Tongue (tissue), 2 donors: Measurements from ENCODE around the gene LYZL1. TPM values are rescaled to one million over a fixed set of nuclear protein-coding genes. Genes with fewer than 3 reads are reported as not detected.
"Not testable (repeated sequence)": the region's sequence is repeated elsewhere in the genome, so short reads cannot be mapped to it uniquely, and the experiment has no call there.

ENCODE experiments used
- DNase-seq: peaks from one replicate; pipeline ENCODE4 v3.0.0-alpha.2; 2015
- total RNA-seq: library from RNA; depleted of rRNA; stranded (reverse); fragments of >200 nt; gene quantifications from one replicate; pipeline ENCODE4 v1.2.3, GENCODE V29; 2014

Gene LYZL1
- total RNA-seq: not detected

DNA sequence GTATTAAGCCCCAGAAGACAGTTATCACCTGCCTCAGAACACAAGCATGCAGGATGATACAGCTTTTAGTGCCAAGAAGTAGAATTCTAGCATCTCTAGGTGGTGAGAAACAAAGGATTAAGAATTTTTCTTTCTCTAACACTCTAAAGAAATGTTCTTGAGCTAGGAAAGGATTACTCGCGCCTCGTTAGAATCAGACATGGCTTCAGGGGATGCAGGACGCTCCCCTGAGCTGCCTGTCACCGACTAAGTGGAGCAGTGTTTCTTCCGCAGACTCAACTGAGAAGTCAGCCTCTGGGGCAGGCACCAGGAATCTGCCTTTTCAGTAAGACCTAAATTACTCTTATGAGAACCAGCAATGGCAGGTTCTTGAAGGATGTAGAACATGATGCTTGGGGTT is at the start of gene LYZL1:
LYZL1 (plus strand) TSS at position 165 of the 400 bp plus-strand sequence. CDS start 2,798 bp downstream, outside the sequence.
- DNase-seq: not testable (repeated sequence)

DNA sequence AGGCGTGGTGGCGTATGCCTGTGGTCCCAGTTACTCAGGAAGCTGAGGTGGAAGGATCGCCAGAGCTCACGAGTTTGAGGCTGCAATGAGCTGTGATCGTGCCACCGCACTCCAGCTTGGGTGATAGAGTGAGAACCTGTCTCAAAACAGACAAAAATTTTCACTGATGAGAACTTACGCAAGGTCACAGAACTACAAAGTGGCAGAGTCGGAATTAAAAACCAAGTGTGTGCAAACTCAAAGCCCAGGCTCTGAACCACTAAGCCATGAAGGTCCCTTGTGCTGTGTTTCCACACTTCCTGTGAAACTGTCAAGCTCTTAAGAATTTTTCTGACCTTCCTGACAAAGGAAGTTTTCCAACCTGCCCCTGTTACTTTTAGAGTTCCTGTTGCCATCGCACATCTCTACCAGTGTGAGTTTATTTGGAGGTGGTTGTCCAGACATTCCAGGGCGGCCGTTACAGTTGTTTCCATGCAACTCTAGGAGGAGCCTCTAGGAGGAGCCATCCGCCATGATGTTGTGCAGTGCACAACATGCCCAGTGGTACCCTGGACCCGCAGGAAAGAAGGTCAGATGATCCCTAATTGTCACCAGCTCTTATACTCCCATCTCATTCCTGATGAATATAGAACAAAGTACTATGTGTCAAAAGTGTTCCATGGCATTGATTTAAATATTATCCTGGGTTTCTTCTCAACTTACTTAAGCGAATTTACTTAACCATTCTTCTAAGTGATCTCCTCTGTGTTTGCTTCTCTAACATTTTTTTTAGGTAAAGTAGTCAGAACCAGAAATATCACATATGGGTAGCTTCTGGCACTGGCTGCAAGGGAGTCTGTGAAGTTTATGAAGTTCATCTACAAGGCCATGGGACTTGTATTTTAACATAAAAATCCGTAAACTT is 49.0 kb upstream of the LYZL1 start:
- no peak for DNase-seq

DNA sequence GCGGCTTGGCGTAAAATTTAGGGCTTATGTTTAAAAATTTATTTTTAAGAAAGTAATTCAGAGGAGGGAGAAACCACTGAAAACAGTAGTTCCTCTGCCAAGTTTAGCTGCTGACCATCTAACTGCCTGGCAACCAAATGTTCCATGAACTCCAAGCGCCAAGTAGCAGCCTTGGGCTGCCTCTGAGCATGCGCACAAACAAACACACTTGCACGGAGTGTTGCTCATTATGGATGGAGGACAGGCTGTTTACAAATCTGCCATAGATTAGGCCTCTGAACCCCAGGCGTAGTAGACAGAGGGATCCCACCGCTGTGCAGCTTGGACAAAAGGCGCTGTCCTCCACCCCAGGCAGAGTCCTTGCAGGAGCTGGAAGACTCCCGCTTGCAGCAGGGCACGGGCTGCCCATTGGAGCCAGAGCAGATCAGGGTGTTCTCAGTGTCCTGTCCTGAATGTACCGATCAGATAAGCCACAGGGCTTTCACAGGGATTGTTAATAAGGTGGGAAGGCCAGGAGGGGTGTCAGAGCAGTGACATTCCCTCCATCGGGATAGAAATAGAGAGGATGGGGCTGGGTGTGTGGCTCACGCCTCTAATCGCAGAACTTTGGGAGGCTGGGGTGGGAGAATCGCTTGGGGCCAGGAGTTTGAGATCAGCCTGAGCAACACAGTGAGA is 47.7 kb upstream of the LYZL1 start:
- DNase-seq: no peak

DNA sequence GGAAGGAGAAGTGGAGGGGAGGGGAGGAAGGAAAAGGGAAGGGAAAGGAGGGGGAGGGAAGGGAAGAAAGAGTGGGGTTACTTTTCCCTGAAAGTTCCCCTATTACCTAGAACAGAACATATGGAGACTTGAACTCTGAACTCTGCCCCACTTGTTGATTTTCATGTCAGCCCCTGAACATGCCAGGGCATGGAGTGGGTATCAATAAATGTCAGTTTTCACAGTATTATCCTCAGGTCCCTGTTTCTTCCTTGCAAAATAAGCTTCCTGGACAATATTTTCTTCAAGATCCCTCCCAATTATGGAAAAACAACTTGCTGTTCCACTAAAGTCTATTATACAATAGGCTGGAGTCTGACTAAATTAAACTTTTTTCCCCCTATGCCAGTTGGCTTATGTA is 46.9 kb upstream of the LYZL1 start:
- no peak for DNase-seq

DNA sequence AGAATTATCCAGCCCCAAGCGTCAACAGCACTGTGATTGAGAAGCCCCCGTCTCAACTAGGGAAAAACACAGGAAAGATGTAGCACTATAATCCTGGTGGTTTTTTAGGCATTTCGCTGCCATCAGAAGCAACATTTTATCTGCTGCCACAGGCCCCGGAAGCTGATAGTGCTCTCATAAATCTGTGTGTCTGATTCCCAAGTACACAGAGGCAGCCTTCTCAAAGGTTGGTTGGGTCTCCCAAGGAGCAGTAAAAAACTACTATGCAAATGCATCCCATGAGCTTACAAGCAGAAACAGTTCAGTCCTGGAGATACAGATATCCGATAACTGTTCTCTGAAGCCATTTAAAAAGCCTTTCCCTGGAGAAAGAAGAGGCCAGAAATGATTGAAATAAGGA is 45.8 kb upstream of the LYZL1 start:
- DNase-seq: no peak

DNA sequence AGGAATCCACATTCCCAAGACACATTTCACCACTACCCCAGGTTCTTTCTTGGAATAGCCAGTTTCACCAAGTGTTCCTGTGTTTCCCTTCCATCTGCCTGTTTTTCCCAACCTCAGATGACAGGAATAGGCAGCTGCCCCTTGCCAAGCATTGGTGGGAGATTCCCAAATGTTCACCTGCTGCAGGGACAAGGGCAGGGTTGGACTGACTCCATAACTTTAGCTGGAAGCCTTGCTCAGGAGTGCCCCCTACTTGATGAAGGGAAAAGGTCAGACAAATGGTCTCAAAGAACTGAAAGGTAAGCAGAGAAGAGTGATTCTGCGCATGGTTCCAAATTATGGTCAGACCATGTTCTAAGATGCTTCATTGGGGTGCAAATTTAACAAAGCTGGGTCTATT is 45.1 kb upstream of the LYZL1 start:
- peak; percentile 61 for DNase-seq

DNA sequence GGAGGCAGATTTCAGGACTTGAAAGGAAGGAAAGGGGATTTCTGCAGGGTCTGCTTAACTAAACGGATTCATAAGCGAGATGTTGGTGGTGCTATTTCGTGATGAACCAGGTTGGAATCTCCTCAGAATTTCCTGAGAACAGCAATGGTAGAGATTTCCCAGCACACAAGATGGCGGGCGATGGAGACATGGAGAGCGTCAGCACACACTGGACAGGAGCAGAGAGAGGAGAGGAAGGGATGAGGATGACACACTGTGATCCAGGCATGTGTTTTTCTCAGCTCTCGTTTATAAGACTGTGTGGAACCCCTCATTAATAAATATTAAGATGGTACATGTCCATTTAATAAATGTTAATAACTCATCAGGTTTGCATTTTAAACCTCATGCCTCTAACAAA is 43.9 kb upstream of the LYZL1 start:
- no peak for DNase-seq

DNA sequence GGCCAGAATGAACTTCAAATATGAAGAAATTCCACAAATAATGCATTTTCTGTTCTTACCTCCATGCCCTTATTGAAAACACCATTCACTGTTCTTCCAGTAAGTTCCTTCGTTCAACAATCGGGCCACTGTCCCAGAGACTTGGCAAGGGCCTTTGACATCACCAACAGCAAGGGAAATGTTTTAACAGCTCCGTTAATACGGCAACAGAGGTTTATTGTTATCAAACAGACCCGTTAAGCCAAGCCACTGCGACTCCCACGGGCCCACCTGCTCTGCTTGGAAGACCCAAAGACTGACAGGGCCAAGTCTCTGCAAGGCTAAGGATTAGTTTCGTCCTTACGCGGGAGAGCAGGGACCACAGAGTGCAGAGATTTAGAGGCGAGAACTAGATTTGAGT is 43.4 kb upstream of the LYZL1 start:
- DNase-seq: peak; percentile 78

DNA sequence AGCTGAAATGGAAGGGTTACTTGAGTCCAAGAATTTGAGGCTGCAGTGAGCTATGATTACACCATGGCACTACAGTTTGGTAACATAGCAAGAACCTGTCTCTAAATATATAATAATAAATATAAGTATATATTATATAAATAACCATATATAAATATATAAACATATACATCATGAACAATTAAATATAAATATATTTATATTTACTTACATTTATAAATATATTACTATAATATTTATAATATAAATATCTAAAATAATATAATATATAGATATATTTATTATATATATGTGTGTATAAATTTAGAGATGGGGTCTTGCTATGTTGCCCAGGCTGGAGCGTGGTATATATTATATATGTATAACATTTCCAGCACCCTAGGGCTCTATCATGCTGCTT is 42.4 kb upstream of the LYZL1 start:
- DNase-seq: no peak

DNA sequence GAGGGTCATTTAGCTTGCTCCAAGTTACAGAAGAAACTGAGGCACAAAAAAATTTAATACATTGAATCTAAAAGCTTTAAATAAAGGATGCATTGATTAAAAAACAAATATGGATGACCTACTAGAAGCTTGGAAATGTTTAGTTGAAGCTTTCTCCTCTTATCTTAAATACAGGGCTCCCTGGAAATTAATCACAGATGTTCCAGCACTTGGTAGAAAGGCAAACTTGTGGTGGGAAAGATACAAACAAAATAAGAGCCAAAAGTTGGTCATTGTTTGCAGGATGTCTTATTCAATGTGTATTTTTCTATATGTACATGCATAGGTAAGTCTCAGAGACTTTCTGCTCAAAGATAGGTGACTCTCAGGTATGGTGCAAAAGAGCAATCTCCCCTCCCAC is 40.7 kb upstream of the LYZL1 start:
- no peak for DNase-seq

DNA sequence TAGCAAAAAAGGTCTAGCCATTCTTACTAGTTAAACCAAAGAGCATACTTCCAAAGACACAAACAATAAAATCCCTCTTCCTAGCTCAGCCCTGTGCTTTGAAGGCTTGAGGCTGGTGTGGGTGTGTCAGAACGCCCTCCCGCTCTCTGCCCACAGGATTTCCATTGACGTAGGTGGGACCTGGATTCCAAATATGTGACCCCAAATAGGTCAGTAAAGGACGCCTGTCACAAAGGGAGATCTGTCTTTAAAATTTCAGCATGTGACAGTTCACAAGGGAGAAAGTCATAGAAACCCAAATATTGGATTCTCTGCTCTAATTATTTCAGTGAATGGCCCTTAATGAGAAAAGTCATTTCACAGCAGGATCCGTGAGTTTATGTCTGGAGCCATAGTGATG is 39.9 kb upstream of the LYZL1 start:
- DNase-seq: no peak

DNA sequence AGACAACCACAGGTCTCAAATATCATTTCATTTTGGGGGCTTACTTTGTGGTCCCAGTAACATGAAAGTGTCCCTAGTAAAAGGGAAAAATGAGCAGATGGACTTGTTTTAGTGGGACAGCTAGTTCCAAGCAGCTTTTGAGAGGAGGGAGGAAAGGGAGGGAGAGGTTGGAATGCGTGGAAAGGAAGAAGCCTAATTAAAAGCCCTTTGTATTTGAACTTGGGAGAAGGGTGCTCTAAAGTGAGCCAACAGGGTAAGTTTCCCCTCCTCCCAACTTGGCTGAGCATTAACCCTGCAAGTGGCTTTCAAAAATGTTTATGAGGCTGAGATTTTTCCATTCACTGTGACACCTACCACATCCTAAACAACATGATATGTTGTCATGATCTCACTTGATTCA is 38.8 kb upstream of the LYZL1 start:
- no peak for DNase-seq

DNA sequence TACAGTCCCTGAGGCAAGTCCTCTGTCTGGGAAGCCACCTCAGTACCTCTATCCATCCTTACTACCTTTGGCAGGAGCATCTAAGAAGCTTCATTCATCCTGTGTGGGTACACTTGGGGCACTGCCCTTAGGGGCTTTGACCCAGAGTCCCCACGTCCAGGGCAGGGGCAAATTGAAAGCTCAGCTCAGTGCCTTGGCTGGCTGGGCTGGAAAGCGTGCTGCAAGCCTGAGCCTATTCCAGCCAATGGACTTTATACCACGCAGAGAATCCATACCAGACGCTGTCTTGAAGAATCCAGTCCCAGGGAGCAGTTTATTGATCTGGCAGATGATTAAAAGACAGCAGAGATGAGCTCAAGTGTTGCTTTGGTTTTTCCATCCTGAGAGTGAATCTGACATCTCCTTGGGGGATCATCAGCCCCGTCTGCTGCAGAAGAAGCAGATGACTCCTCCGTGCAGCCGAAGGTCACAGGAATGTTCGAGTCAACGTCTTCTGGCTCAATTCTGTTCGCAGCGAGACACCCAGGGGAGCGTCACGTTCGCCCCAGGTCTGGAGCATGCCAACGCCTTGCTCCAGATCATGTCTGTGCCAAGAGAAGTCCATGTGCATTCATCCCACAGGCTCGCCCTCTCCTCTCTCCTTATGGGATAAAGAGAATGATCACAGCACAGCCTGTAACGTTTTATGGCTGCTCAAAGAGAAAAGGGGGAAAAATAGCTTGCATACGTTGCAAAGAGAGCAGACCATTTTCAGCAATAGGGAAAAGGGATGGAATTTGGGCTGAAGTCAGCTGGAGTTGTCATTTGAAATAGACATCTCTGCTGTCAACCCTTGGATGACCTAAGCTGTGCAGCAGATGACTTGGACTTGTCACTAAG is 35.8 kb upstream of the LYZL1 start:
- peak; percentile 63 for DNase-seq

DNA sequence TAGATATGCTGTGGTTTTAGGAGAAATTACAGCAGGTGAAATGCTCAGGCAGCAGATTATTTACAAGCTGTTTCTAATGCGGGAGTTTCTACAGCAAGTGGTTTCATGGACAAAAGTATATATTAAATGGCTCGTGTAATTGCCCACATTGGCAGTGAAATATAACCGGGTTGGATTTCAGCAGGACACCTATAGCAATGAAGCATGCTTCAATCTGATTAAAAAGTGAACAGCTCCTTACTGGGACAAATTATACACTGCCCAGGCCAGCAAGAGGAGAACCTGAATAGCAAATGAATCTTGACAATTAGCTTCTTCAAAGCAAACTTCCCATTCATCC is 35.2 kb upstream of the LYZL1 start:
- DNase-seq: no peak

DNA sequence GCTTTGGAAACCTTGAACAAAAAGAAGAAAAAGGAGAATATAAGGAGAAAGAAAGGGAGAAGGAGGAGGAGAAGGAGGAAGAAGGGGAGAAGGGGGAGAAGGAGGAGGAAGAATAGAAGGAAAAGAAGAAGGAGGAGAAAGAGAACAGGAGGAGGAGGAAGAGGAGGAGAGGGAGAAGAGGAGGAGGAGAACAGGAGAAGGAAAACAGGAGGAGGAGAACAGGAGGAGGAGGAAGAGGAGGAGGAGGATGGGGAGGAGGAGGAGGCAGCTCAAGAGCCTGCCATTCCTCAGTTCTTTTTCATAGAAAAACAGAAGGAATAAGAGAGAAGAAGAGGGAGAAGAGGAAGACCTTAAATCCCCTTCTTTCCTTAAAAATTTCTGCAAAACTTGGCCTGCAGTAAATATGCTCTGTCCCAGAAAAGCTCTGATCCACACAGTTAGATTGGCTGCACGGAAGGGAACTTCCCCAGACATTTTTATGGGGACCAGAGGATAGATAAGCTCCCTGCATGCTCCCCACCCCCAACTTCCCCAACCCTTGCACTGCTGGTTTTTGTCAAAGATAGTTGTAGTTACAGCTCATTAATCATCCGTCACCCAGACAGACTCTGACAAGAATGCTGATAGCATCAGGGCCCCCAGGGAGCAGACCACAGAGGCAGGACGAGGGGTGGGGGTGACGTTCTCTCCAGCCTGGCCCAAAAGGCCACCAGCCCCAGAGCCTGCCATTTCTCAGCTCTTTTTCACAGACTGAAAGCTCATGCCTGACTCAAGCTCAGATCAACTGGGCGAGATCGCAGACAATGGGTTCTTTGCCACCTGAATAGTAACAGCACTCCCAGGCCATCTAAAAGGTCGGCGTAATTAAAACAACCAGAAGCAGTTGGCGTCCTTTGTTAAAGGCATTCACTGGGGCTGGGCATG is 34.5 kb upstream of the LYZL1 start:
- DNase-seq: no peak

DNA sequence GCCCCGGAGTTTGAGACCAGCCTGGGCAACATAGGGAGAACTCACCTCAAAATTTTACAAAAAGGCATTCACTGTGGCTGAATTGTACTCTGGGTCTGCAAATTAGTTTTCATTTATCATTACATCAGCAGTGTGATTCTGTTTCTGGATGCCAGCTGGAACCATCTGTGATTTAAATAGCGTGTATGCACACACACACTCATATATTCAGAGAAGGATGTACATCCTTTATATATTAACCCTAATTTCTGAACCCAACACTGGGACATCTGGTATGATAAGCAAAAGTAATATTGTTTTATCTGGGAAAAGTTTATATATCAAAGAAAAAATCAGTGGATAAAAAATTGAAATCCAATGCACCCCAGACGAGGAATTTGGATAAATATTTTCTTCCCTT is 33.8 kb upstream of the LYZL1 start:
- DNase-seq: peak; percentile 50

DNA sequence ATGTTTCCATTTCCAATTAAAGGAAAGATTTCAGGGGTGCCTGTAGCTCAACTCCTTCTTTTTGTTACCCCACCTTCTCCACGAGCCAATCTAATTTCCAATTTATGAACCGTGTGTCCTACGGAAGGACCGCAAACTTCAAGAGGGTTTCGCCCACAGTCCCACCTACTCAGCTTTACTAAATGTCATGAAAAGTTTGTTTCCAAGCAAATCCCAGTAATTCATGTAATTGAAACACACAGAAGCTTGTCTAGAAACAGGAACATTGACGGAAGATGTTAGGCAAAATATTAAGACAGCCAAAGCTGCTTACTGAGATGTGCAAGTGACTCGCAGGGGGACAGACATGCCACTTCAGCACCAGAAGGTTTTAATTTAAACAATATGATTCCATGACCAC is 32.9 kb upstream of the LYZL1 start:
- no peak for DNase-seq

DNA sequence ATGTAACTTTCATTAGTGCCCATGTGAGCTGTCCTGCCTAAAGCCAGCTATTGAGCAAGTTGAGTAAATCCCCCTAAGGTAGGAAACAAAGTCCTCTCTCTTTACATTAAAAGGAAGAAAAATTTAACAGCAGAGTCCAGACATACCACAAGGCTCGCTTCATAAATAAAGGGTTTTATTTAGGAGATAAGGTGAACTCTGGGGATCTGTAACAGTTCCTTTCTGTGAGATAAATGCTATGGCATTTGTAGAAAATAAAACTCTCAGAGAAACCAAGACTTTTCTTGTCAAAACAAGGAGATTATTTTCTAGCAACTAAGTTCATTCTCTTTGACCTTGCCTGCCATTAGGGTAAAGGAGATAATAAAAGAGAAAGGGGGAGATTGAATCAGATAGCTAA is 32.3 kb upstream of the LYZL1 start:
- DNase-seq: no peak

DNA sequence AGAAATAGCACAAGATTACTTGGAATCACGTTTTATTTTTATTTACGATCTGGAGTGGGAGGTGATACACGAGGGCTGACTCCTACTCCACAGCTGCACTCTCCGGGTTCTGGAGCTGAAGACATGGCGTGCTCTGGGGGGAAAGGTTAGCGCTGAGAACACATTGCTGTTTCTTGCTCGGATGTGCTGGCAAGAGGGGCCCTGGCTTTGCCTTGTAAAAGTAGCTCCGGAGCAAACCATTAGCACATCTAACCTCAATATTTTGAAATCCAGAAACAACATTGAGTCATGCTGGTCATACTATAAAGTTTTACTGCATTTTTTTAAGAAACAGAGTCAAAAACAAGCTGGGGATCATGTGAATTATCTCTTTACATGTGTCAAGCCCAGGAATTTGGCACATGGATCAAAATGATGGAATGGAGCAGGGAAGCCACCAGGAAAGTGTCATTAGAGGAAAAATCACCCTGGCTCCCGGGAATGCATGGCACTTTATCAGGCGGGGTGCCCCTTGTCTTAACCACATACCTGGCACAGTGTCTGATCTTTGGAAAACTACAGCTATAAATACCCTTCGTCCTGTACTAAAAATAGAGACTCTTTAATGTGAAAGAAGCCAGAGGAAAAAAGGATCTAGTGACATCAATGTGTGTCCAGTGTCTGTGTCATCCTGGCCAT is 31.6 kb upstream of the LYZL1 start:
- no peak for DNase-seq

DNA sequence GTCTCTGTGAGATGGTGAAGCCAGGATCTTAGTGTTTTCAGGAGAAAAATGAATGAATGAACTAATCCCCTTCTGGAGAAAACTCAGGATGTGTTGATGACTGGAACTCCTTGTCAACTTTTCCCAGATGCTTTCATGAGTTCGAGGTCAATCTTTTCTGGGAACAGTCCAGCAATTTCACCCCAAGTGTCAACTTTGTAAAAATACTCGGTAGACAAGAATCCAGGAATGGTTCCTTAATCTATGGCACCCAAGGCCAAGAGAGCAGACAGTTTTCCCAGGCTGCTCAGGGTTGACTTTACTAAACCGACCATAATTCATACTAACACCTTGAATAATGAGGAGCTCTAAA is 31.1 kb upstream of the LYZL1 start:
- no peak for DNase-seq

DNA sequence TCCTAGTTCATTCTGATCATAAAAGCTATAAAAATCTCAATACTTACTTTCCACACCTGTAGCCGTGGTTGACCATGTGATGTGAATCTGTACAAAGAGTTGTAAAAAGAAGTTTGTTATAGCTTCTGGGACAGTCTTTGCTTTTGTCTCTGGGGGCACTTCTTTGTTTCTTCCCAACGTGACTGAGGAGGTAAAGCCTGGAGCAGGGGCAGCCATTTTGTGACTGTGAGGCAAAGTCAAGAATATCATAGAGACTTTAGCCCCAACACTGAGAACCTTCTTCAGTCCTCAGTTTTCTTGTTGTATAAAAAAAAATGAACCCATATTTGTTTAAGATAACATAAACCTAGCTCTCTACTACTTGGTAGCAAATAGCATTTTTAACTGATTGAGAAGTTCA is 29.4 kb upstream of the LYZL1 start:
- no peak for DNase-seq
